ENCODE data around the gene RAB6B. TPM values are rescaled to one million over a fixed set of nuclear protein-coding genes. Genes with fewer than 3 reads are reported as not detected.

RAB6B gene
- total and polyA plus RNA-seq, 2 of the 8 experiments (the other 6 are each of a cell fraction or from before 2014, with no cell fraction given): 7.9 to 15.6 TPM

GRCh38 chr3:133842158-133842557, 53.5 kb downstream of the RAB6B start (continued):
- TF ChIP-seq SAP30 (IDR thresholded peaks at IDR 0.05; ENCODE audit: insufficient read depth, insufficient replicate concordance, low read length) (no peak), RFX5 (IDR thresholded peaks at IDR 0.05; ENCODE audit: borderline replicate concordance, low read depth, low read length) (no peak), TEAD4 (IDR thresholded peaks at IDR 0.05; ENCODE audit: low read depth, low read length) (no peak), CEBPB (IDR thresholded peaks at IDR 0.05; ENCODE audit: low read depth, low read length) (no peak), CBX8 (IDR thresholded peaks at IDR 0.05; ENCODE audit: borderline replicate concordance, low read depth, low read length) (no peak), HDAC2 (IDR thresholded peaks at IDR 0.05; ENCODE audit: borderline replicate concordance in 1 of 2, low read depth in 2 of 2, low read length in 2 of 2) (no peak)

Data from H1 (cell line).